Activated CD4-positive, CD25-positive, alpha-beta regulatory T cell treated with anti-CD3 and anti-CD28 coated beads, Interleukin-2, amount 50 U/mL, for 24 hours (primary cell): ENCODE measurements around the gene UMAD1.

Experiments used
- ATAC-seq, 2 donors: fragments of 150-1000 bp; cut with Tn5 transposase; one replicate each; pipeline ENCODE4 v1.10.0; 2021; ENCODE audit warnings: mild to moderate bottlenecking in 1 of 2, moderate library complexity in 1 of 2

UMAD1 gene

DNA sequence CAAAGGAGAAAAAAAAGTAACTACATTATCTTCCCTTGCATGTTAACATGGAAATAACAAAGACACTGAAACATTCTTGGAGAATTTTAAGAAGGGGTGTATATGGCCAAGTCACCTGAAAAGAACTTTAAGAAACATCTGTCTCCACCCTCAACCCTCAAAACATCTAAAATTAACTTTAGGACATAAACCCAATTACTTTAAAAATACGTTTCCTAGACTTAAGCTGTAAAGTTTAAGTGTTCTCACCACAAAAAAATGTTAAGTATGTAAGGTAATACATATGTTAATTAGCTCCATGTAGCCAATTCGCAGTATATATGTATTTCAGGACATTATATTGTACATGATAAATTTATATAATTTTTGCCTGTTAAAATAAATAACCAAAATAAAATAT is 257.0 kb downstream of the UMAD1 start:
- ATAC-seq = no peak

DNA sequence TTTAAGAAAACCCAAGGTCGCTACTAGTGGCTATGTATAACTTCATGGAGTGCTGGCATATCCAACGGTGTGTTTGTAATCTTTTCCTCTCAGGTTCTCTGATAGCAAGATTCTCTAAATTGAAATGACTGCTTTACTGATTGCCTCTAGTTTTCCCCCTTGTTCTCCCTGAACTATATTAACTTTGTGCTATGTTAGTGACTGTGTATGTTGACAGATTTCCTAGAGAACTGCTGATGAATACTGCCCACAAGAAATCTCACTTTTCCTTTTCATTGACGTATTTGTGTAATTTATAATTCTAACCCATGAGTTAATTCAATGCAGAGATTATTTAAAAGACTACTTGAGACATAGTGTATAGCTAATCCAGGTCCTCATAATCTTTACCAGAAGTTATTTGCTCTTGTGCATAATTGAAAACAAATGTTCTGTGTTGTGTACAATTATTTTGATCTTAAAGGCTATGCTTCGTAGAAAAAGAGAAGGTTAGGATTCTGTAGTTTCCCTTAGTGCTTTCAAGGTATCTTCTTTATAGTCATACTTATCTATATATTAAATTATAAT is 257.5 kb downstream of the UMAD1 start:
- no peak for ATAC-seq

DNA sequence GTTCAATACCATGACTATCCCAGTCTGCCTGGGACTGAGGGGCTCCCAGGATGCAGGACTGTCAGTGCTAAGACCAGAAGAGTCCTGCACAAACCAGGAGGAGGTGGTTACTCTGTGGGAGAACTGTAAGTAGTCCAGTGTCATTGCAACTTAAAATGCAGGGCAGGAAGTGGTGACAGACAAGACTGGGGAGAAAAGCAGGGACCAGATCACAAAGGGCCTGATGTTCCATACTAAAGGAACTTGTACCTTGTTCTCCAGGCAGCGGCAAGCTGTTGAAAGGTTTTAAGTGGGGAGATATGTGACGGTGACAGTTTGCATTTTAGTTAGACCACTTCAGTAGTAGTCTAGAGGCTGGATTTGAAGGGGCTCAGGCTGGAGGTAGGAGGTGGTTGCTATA is 262.3 kb downstream of the UMAD1 start:
- no peak for ATAC-seq

DNA sequence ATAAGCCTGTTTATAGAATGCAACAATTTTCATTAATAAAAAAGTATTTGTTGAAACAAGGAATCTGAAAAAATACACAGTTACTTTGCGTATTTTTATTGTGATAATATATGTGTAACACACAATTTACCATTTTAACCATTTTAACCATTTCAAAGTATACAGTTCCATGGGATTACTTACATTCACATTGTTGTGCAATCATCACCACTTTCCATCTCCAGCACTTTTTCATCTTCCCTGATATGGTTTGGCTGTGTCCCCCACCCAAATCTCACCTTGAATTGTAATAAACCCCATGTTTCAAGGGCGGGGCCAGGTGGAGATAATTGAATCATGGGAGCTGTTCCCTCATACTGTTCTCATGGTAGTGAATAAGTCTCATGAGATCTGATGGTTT is 266.8 kb downstream of the UMAD1 start:
- ATAC-seq = no peak

DNA sequence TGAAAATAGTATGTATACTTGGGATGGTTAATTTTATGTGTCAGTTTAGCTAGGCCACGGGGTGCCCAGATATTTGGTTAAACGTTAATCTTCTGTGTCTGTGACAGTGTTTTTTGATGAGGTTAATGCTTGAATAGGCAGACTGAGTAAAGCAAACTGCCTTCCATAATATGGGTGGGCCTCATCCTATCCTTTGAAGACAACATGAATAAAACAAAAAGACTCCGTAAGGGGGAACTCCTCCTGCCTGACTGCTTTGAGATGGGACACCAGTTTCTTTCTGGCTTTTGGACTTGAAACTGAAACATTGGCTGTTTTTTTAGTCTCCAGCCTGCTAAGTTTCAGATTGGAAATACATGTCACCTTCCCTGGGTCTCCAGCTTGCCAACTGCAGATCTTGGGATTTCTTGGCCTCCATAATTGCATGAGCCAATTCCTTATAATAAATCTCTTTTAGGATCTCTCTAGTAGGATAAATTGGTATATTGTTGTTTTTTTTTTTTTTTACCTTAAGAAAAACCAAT is 268.1 kb downstream of the UMAD1 start:
- no peak for ATAC-seq

DNA sequence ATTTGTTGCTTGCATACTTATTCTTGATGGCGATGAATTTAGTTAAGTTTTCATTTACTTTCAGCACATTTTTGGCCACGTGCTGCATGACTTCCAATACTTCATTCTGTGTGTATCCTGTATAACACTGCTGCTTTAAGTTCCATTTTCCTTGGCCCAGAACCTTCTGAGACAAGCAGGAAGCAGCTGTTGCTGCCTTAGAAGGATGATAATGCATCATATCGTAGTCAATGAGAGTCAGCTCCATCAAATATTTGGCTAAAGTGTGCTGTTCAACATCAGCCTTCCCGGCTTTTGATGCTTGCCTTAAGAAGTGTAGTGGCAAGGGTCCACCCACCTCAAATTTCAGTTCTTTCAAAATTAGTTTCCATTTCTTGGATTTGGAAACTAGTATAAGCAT is 268.8 kb downstream of the UMAD1 start:
- no peak for ATAC-seq

DNA sequence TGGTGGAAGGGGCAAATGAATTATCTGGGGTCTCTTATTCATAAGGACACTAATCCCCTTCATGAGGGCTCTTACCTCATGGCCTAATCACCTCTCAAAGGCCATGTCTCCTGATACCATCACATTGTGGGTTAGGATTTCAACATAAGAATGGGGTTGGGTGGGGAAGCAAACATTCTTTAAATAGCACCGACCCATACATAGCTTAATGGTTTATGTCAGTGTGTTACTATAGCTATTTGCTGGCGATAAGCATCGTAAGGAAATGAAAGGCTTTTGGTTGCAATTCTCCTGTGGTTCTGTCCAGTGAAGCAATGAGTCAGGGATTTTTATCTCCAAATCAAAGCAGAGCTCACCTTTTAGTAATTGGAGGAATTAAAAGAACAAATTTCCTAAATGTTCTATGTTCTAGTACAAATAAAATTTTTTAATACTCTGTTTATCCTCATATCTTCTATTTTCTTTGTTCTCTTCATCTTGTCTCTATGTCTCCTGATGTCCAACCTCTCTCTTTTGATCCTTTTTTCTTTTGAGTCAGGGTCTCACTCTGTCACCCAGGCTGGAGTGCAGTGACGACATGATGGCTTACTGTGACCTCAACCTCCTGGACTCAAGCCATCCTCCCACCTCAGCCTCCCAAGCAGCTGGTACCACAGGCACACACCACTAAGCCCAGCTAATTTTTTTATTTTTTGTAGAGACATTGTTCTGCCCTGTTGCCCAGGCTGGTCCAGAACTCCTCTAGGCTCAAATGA is 271.0 kb downstream of the UMAD1 start:
- ATAC-seq = no peak

DNA sequence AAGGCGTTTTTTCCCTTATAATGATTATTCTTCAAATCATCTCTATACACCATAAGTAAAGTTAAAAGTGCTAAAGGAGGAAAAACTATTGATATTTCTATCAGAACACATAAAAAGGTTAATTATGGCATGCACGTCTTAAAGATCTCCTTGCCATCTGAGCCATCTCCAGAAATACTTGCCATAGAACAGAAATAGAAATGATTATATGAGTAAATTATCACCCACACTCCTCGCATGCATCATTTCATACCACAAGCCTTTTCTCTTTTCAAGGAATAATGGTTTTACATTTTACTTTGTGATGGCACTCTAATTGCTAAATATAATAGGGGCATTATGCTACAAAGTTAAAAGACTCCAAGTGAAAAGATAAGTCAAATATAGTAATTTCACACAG is 272.4 kb downstream of the UMAD1 start:
- ATAC-seq = no peak

DNA sequence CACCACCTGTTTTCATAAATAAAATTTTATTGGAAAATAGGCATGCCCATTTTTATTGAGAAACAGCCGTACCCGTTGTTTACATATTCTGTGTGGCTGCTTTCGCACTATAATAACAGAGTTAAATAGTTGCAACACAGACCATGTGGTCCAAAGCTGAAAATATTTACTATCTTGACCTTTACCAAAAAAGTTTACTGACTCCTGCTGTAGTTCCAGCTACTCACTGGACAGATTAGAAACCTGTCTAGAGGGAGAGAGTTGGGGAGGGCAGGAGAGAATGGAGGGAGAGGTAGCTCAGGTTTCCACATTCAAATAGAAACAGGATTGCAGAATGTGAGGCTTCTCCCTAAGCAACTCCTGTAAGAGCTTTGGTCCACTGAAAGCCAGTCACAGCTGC is 273.0 kb downstream of the UMAD1 start:
- no peak for ATAC-seq

DNA sequence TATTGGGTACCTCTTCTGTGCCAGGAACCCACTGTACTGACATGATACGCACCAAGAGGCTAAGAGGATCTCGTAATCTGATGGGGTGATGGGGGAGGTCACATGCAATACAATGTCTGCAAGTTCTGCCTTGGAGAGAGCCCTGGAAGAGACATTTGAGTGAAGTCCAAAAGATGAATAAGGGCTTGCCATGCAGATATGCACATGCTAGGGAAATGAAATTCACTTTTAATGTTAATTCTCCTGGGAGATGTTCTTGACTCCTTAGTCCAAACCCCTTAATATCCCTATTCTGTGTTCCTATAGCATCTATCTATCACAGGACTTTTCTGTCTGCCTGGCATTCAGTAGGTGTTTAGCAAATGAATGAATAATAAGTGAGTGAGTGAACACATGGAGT is 274.0 kb downstream of the UMAD1 start:
- ATAC-seq = no peak

DNA sequence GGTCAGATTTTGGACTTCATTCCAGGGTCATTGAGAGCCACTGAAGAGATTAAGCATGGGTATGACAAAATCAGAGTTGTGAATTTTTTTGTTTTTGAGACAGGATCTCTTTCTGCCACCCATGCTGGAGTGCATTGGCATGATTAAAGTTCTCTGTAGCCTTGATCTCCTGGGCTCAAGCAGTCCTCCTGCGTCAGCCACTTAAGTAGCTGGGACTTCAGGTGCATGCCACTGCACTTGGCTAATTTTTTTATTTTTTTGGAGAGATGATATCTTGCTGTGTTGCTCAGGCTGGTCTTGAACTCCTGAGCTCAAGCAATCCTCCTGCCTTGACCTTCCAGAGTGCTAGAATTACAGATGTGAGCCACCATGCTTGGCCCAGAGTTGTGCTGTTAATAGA is 275.5 kb downstream of the UMAD1 start:
- ATAC-seq = no peak

DNA sequence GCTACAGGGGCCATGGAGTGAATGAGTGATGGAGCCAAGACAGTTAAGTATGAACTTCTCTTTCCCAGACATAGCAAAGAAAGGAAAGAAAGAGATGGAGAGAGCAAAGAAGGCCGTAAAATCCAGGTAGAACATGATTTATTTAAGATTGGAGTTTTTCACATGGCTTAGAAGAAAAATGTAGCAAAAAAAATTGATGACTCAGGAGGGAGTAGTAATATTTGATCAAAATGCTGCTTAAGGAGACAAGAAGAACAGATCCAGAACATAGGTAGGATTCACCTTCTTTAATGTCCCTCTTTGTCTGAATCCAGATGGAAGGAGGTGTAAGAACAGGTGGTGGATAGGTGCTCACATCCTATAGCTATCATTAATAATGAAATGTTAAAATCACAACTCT is 277.0 kb downstream of the UMAD1 start:
- ATAC-seq = no peak

DNA sequence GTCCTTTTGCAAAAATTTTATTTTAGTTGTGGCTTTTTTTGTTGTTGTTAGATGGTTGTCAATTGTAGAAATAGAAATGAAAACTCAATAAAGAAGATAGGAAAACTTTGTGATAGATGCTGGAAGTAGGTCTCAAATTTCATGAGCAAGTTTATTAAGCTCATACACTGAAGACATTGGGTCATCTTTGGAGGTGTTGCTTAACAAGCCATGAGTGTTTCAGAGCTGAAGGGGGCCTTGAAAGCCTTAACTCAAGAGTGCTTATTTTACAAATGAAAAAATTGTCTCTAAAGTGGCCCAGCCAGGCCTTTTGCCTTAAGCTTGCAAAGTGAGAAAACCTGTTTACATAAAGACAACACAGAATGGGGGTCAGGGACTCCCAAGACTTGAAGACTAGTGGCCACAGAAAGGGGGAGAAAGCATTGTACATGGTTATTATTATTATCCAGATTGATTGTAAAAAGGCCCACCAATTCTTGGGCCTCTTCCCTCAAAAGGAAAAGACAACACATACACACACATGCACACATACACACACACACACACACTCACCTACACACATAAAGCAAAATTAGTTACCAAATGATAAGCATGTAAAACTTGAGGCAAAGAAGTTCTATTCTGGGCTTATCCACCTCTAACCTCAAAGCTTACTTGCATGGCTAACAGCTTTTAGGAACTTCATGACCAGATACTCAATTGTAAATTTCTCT is 278.3 kb downstream of the UMAD1 start:
- no peak for ATAC-seq

DNA sequence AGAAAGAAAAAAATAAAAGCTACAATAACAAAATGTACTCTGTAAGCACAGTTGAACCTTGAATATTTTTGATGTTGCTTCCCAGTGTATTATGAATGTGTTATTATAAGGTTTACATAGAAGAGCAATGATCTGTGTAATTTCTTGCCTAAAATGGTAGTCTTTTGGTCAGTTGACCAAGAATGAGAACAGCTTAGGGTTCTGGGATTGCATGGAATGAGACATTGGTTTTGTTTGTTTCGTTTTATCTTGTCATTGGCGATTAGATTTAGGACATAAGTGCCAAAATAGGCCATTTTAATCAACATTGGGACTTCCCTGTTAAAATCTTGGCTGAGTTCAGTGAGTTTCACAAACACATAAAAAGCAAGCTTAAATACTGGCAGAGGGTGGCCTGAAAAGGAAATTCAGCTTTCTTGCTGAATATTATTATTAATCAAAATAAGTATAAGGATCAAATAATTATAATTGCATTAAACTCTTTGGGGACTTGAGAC is 278.9 kb downstream of the UMAD1 start:
- ATAC-seq = no peak

DNA sequence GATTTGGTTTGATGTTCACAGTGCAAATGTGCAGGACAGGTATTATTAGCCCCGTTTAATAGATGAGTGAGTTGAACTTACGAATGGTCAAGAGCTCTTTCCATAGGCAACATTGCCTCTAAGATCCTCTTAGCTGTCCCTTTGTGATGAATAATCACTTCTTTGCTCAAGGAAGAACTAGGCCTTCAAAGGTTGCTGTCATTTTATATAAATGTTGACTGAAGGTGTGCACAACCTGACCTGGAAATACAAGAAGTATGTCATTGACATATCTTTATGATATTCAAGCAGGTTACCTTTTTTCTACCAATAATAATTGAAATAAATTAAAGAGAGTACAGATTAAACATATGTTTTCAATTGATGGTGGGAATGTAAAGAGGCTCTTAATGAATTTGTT is 279.5 kb downstream of the UMAD1 start:
- no peak for ATAC-seq

DNA sequence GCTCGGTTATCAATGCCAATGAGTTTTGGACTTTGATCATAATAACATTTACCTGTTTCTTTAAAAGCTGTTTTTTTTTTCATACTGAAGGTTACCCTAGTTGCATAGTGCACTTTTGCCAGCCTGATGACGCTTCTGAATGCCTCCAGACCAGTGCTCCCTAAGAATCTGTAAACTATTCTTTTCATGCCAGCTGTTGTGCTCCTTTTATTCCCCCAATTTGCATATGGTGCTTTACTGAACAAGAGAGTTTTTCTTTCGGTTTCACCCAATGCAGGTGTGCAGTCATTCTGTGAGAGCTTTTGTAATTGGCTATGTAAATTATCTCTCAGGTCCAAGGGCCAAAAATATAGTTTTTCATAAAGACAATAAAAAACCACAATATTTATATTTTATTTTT is 279.9 kb downstream of the UMAD1 start:
- peak; percentile 96 to 97 for ATAC-seq

DNA sequence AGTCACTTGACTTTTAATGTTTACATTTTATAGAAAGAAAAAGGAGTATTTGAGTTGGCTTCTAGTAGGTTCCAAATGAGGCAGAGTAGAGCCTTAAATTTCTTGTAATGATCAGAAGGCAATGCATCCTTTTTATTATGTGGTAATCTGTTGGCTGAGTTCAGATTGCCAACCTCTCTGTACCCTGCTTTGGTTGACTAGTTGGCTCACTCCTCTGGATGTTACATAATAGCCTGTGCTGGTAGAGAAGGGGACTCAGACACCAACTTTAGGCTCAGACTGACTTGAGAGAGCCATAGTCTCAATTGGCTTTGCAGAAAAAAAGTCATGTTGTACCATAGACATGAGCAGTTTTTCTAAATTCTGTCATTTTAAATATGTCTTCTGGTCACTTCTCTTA is 281.3 kb downstream of the UMAD1 start:
- ATAC-seq = no peak

DNA sequence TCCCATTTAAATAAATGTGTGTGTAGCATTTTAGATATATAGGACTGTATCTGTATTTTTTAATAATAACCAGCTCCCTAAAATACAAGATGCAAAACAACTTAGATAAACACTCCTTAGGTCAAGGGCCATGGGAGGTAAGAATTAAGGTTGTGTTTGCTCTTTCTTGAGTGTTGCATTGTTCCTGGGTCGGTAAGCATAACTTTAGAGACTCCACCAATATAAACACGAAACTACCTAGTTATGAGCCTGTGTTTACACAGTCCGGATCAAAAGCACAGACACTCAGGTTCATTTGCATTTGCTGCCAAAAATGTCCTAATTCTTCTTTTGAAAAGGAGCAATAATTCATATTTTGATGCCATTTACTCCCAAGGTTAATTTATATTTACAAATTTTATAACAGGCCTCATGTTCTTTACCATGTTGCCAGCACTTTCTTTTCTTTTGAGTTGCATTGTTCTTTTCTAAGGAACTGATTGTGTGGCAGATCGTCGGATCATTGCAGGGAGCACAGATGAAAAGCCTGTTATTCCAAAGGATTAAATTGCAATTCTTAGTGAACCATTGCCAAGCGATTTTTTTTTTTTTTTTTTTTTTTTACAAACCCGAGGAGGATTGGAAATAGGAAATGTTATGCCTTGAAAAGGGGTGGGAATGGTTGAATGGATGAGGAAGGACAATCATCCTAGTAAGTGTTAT is 282.3 kb downstream of the UMAD1 start:
- no peak for ATAC-seq

DNA sequence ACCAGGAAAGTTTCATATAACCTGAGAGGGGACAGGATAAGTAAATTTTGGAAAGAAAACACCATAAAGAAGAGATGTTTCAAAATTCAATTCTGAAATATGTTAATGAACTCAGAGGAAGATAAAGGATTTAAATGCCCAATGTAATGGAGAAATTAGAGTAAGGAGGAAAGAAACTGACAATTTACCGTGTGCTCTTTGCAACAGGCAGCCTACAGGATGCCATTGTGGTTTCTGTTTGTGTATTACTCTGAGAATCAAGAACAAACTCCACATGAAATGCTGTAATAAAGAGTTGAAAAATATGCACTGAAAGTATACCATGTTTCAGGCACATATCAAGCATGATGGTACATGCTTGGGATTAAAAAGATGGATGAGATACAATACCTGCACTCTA is 283.3 kb downstream of the UMAD1 start:
- no peak for ATAC-seq

DNA sequence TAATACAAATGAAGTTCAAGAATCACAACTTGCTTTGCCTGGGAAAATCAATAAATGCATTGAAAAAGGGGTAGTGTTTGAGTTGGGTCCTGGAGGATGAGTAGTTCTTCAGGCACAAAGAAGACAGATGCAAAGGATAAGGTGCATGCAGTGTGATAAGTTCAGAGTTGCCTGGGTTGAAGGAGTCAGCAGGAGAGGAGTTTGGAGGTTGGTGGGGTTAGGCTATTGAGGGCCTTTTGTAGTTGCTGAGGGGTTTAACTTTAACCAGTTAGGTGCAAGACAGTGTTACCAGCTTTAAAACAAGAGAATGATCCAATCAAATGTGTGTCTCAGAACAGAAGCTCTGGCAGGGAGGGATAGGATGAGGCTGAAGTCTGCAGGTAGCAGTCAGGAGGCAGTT is 283.8 kb downstream of the UMAD1 start:
- no peak for ATAC-seq
